Measurements from ENCODE around the gene RELA.

The RELA gene

DNA sequence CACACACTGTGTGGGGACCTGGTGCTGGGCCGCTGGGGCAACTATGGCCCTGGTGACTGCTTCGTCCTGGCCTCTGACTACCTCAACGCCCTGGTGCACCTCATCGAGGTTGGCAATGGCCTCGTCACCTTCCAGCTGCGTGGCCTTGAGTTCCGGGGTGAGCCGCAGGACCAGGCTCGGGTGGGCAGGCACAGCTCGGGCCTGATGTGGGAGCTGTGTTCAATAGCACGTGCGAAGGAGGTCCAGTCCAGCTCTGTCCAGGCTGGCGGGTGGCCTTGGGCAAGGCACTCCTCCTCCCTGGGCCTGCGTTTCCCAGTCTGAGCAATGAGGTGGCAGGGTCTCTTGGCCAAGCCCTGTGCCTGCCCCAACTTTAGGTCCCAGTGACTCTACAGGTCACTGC lies 33.1 kb downstream of the RELA start:
- DNase-seq = no peak

DNA sequence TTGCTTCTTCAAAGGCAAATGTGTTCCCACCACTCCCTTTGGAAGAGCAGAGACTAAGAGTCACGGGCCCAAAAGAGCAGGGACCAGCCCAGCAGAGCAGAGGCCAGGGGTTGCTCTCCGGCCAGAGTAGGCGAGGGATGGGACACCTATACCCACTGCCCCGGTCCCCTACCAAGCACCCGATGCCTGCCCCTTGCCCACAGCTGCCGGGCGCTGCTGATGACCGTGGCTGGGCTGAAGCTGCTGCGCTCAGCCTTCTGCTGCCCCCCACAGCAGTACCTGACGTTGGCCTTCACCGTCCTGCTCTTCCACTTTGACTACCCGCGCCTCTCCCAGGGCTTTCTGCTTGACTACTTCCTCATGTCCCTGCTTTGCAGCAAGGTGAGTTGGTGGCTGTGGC lies 35.5 kb downstream of the RELA start:
- no peak for DNase-seq

DNA sequence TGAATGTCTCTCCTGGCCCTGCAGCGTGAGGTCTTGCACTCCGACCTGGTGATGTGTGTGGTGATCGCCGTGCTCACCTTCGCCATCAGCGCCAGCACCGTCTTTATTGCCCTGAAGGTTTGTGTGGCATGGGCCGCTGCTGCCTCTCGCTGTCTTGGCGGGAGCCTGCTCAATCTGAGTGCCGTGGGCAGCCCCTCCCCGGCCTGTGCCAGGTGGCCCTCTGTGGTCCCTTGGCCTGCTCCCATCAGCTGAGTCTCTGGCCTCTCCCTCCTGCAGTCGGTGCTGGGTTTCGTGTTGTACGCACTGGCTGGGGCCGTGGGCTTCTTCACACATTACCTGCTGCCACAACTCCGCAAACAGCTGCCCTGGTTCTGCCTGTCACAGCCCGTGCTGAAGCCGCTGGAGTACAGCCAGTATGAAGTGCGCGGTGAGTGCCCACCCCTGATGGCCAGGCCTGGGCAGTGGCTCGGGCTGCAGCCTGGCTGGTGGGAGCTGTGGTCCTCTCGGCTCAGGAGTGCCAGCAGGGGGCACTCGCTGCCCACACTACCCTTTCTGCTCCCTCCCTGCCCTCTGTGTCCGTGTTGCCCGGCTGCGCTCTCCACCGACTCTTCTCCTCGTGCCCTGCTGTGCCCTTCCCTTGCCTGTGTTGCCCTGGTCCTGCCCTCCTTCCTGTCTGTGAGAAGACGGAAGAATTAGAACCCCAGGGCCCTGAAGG lies 36.9 kb downstream of the RELA start:
- peak; percentile 33 for DNase-seq

DNA sequence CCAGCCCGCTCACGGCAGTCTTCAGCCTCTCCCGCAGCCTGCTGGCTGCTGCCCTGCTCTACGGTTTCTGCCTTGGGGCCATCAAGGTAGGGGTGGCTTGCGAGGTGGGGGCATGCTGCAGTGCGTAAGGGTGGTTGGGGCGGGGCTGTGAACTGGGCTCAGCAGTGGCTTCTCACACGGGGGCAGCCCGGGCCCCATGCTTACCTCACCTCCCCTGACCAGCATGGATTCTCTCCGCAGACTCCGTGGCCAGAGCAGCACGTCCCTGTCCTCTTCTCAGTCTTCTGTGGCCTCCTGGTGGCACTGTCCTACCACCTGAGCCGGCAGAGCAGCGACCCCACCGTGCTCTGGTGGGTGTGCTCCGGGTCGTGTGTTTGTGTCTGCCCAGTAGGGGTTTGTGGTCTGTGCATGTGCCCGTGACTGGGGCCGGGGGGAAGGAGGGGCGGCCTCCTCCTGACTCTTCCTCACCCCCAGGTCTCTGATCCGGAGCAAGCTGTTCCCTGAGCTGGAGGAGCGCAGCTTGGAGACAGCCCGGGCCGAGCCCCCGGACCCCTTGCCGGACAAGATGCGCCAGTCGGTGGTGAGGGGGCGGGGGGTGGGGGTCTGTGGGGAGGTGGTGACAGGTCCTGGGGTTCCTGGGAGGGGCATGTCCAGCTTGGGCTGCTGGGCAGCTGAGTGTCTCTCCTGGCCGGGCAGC lies 37.6 kb downstream of the RELA start:
- DNase-seq = no peak

DNA sequence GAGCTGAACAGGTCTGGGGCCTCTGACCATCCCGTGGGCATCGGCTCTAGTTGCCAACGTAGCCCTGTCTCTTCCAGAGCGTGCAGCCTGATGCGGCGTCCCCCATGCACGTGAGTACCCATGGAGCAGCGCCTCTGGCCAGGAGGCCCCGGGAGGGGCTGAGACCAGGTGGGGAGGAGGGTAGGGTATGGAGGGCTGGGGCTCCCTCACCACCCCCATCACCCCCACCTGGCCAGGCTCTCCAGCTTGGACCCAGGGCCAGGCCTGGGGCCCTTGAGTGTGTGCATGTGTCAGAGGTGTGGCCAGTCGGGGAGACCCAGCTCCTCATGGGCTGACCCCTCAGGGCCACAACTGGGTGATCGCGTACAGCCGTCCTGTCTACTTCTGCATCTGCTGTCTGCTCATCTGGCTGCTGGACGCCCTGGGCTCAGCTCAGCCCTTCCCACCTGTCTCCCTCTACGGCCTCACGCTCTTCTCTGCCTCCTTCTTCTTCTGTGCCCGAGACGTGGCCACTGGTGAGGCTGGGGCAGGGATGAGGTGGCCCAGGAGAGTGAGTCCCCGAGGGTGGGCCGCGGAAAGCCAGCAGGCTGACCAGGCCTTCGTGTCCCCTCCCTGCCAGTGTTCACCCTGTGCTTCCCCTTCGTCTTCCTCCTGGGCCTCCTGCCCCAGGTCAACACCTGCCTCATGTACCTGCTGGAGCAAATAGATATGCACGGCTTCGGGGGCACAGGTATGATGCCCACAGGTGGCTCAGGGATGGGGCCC lies 38.7 kb downstream of the RELA start:
- DNase-seq = no peak

DNA sequence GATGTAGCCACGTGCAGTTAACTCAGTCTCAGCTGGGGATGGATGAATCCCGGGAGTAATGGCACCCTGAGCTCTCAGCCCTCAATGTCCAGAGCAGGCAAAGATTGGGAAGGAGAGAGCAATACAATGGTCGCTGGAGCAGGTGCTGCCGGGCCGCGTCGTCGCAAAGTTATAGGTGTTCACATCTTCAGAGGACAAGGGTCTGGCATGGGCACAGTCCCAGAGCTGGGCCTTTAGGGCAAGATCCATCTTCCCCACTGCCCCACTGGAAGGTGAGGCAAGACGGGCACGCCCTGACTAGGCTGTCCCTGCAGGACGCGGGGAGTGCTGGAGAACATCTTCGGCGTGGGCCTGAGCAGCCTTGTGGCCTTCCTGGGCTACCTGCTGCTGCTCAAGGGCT lies 39.5 kb downstream of the RELA start:
- no peak for DNase-seq

DNA sequence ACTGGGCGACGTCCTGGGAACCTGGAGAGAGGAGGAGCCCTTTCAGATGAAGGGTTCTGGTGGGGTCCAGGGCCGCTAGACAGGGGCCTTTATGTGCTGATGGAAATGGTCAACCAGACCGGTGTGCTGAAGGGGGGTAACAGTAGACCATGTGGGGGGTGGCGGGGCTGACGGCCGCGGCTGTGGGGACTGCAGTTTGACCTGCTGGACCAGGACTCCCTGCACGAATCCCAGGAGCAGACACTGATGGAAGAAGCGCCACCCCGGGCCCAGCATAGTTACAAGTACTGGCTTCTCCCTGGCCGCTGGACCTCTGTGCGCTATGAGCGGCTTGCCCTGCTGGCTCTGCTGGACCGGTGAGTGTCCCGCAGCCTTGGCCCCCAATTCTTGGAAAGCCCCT lies 40.7 kb downstream of the RELA start:
- no peak for DNase-seq

DNA sequence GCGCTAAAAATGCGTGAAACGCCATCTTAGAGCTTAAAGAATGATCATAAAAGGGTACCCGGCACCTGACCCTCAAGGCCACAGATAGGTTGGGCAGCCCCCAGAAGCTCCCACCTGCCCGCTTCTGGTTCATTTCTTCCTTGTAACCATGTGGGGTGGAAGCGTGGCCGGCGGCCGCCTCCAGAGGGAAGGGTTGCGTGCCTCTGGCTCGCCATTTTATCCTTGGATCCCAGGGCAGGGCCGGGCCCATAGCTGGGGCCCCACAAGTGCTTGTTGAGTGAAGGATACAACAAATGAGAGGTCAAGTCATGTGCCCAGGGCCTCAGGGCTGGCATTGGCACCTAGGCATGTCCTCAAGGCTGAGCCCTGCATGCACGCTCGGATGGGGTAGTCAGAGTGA lies 41.3 kb downstream of the RELA start:
- no peak for DNase-seq

DNA sequence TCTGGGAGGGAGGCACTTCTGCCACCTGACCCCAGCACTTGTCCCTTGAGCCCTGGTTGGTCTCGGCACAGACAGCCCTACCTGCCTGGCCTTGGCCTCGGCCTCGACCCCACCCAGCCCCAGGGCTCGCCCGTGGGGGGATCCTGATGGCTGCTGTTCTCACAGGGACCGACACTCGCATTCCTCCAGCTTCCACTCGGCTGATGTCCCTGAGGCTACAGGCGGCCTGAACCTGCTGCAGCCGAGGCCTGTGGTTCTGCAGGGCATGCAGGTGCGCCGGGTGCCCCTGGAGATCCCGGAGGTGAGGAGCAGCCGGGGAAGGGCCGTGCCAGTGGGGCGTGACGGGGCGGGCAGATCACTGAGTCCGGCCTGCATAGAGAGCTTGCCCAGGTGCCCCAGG lies 42.0 kb downstream of the RELA start:
- DNase-seq = no peak

DNA sequence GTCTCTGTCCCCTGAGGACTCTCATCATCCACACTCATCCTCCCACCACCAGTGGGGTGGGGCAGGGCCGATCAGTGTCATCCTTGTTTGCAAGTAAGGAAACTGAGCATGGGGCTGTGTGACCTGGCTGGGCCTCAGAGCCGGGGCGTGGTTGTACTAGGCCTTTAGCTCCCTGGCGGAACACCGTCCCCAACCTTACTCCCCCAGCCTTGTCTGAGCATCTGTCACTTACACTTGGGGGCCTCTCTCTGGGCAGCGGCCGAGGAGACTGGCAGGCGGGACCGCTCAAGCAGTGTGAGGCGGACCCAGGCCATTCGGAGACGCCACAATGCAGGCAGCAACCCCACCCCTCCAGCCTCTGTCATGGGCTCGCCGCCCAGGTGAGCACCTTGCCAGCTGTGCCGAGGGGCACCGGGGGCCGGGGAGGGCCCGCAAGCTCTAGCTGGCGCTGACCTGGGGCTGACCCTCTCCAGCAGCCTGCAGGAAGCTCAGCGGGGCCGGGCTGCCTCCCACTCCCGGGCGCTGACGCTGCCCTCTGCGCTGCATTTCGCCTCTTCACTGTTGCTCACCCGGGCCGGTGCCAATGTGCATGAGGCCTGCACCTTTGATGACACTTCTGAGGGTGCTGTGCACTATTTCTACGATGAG lies 43.3 kb downstream of the RELA start:
- DNase-seq = no peak

DNA sequence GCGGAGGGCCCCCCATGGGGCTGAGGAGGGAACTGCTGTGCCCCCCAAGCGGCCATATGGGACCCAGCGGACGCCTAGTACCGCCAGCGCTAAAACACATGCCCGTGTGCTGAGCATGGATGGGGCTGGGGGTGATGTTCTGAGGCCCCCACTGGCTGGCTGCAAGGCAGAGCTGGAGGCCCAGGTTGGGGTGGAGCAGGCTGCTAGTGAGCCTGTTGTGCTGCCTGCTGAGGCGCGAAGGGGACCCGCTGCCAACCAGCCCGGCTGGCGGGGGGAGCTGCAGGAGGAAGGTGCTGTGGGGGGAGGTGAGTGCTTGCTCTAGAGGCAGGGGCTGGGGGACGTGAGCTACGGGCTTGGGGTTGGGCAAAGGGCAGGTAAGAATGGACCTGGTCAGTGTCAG lies 44.0 kb downstream of the RELA start:
- DNase-seq = no peak

DNA sequence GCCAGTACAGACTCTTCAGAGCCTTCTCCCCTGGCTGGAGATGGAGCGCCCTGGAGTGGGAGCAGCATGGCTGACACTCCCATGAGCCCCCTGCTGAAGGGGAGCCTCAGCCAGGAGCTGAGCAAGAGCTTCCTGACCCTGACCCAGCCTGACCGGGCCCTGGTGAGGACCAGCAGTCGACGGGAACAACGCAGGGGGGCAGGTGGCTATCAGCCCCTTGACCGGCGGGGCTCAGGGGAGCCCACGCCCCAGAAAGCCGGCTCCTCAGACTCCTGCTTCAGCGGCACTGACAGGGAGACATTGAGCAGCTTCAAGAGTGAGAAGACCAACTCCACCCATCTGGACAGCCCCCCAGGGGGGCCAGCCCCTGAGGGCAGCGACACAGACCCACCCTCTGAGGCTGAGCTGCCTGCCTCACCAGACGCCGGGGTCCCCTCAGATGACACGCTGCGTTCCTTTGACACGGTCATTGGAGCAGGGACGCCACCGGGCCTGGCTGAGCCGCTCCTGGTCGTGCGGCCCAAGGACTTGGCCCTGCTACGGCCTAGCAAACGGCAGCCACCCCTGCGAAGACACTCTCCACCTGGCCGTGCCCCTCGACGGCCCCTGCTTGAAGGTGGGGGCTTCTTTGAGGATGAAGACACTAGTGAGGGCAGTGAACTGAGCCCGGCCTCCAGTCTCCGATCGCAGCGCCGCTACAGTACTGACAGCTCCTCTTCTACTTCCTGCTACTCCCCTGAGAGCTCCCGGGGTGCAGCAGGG lies 44.5 kb downstream of the RELA start:
- DNase-seq = no peak

DNA sequence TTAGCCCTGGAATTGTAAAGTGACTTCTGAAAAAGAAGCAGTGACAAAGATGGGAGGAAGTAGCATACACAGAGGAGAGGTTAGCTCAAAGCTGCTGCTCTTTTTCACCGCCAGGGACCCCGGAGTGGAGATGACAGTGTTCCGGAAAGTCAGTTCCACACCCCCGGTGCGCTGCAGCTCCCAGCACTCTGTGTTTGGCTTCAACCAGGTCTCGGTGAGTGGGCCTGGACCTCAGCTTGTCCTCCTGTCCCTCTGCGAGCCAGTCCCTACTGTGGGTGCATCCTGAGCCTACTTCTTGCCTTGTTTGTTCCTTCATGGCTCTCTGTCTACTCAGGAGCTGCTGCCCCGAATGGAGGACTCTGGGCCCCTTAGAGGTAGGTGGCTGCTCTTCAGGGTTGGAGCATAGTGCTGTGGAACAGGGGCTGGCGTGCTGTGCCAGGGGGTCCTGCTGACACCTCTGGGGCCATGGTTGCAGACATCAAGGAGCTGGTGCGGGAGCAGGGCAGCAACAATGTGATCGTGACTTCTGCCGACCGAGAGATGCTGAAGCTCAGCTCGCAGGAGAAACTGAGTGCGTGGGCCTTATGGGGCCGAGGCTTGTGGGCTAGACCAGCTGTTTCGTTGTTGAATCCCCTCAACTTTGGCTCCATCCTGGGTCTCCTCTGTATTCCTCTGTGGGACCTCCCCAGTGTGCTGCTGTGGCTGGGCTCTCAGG lies 45.4 kb downstream of the RELA start:
- DNase-seq = no peak

DNA sequence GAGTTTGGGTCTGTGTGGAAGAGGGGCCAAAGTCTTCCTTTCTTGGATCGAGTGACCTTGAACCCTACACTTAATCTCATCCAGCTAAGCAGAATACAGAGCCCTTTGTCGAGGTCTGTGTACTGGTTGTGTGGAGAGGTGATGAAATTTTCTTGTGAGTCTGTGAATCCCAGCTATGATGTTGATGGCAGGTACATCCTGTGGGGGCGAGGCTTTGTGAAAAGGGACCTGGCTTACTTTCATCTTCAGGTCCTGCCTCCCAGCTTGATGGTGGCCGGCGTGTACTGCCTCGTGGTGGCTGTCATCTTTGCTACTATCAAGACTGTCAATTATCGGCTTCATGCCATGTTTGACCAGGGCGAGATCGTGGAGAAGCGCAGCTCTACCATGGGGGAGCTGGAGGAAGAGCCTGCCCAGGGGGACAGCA lies 46.1 kb downstream of the RELA start:
- no peak for DNase-seq

DNA sequence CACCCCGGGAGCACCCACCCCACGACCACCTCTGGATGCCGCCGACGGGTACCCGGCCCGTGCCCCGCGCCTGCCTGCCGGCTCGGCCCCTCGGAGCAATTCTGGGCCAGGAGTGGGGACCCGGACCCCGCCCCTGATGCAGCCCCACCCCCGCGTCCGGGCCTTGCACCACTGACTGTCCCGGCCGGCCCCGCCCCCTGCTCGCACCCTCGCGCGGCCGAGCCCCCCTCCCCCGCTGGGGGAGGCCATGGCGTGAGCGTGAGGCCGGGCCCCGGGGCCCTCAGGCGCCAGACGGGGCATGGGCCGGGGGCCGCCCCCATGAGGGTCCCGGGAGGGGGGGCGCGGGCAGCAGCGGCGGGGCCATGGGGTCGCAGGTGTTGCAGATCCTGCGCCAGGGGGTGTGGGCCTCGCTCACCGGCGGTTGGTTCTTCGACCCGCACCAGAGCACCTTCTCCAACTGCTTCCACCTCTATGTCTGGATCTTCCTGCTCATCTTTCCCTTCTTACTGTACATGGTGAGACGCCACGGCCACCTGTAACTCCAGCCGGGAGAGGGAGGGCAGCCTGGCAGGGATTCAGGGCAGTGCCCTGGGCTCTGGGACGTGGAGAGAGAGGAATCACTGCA lies 46.7 kb downstream of the RELA start:
- no peak for DNase-seq

DNA sequence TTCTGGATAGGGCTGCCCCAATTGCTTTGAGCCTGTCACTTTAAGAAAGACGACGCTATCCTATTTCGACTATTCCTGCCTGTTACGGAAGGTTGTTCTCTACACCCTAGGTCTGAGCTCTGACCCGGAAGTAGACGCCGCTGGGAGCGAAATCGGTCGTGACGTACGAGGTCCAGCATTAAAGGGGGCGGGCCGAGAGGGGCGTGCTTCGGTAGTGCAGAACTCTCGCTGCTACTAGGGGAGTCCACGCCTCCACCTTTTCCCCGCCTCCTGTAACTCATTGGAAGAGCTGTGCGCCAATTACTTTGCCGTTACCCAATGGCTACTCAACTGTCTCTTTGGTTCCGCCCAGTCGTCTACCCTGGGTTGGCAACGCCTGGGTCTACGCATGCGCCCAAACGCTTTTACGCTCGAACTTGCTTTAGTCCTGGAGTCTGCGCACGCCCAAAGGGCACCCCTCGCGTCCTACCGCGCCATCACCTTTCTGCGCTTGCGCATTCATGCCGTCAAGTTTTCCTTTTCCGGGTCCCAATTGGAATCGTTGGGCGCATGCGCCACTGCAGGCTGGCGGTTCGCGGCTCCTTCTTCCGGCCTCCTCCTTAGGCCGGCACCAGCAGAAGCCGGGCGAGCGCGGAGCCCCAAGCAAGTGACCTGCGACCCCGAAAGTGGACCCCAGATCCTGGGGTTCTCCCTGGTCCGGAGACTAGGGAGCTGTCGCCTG lies 47.3 kb downstream of the RELA start, which contains the start of gene PCNX3:
Gene PCNX3 (plus strand): TSS at position 548 of the 721 bp plus-strand sequence. CDS start 536 bp downstream, outside the sequence.
- peak; percentile 100 for DNase-seq

DNA sequence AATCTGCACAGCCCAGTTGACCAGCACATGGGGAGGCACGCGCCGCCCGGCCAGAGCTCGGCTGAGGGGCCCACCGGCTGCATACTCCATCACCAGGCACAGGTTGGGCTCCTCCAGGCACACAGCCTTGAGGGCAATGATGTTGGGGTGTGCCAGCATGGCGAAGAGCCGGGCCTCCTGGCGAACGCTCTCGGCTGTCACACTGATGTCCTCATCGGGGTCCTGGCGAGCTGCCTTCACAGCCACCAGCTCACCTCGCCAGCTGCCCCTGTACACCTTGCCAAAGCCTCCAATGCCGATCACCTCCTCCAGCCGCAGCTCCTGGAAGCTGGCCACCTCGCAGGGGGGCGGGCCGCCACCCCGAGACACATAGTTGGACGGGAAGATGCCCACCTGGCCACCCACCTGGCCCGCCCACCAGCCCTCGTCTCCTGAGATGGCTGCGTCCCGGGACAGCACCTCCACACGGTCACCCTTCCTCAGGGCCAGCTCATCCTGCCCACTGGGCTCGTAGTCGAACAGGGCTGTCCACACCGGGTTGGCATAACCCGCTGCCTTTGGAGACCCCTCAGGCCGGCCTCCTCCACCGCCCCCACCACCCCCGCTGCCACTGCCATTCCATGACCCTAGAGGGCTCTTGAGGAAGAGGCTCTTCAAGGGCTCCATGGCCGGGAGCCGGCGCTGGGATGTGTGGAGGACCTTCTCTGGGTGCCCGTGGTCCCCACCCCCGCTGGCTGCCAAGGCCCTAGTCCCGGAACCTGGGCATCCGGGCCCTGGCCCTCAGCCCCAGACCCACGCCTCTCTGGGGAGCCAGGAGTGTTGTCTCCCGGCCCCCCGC lies 49.4 kb downstream of the RELA start:
- no peak for DNase-seq

DNA sequence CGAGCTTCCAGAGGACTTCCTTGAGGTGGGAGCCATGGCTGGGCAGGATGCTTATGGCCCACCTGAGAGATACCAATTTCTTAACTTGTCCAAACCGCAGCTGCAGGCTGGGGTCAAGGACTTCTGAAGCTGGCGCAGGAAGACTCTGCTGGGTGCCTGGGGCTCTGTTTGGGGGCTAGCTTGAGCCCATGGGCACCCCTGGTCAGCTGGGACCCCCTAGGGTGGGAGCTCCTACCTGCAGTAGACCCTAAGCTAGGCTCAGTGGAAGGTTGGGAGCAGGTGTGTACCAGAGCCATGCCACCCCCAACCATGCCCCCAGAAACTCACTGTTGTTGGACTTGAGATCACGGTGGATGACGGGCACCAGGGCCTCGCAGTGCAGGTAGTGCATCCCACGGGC lies 50.0 kb downstream of the RELA start:
- no peak for DNase-seq

DNA sequence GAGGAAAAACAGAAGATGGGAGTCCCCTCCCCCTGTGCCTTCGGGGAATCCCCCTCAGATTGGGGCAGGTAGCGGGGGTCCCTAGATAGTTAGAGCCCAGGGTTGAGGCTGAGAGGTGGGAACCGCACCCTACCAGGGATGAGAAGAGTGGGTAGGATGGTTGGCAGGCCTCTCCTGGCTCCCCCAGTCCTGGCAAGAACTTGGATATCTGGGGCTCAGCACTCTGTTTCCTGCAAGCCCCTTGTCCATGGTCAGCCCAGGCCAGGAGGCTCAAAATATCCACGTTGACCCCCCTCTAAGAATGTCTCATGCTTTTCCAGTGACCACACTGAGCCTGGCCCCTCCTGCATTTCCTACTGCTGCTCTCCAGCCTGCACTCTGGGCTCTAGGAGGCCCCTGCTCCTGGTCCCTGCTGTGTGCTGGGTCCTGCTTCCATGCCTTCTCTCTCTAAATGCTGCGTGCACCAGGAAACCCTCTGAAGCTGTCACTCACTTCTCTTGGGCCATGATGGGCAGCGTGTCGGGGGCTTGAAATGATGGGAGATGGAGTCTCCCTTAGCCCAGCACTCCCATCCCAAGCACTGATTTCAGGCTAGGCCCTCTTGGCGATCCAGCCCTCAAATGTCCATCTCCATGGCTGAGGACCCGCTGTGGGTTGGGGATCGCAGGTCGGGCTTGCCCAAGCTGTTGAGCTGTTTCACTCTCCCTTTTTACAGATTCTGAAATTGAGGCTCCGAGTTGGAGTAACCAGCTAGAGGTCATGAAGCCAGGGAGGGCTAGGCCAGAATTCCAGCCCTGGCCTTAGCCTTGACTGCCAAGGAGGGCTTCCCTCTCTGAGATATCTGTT lies 50.7 kb downstream of the RELA start:
- no peak for DNase-seq
